ENCODE data around the gene WIZ. TPM values are rescaled to one million over a fixed set of nuclear protein-coding genes. Genes with fewer than 3 reads are reported as not detected.
"Not testable (repeated sequence)": the region's sequence is repeated elsewhere in the genome, so short reads cannot be mapped to it uniquely, and the experiment has no call there.

Gene WIZ
- total RNA-seq, 1 donor from 2014 or later = 2.4 TPM

GRCh38 chr19:15487038-15487437 is 37.3 kb upstream of the WIZ start:
- no peak for DNase-seq (ENCODE audit: low read depth)
- Histone ChIP-seq H3K4me3 (ENCODE audit: low read depth, low read length) (no peak overlapping the region), H3K27me3 (ENCODE audit: control insufficient read depth, insufficient read depth, low read length) (no peaks in the 10 kb centered on the region), H3K36me3 (ENCODE audit: control insufficient read depth, insufficient read depth, low read length) (no peaks in the 10 kb centered on the region)
- no peak for FAIRE-seq
- no peak for TF ChIP-seq CTCF (IDR thresholded peaks at IDR 0.05; ENCODE audit: insufficient read depth, low read length, severe bottlenecking)

GRCh38 chr19:15485768-15486167 is 36.0 kb upstream of the WIZ start:
- not testable (repeated sequence) for DNase-seq (ENCODE audit: low read depth); FAIRE-seq

GRCh38 chr19:15480996-15481395 is 31.2 kb upstream of the WIZ start:
- not testable (repeated sequence) for H3K36me3 ChIP-seq (ENCODE audit: control insufficient read depth, insufficient read depth, low read length); H3K27me3 ChIP-seq (ENCODE audit: control insufficient read depth, insufficient read depth, low read length); DNase-seq (ENCODE audit: low read depth); FAIRE-seq; H3K4me3 ChIP-seq (ENCODE audit: low read depth, low read length)

More at GRCh38 chr19:15485768-15486167, 36.0 kb upstream of the WIZ start:
- not testable (repeated sequence) for H3K27me3 ChIP-seq (ENCODE audit: control insufficient read depth, insufficient read depth, low read length); H3K4me3 ChIP-seq (ENCODE audit: low read depth, low read length); H3K36me3 ChIP-seq (ENCODE audit: control insufficient read depth, insufficient read depth, low read length)

- FAIRE-seq (peak; percentile 52), DNase-seq (ENCODE audit: low read depth) (peak; percentile 36)
- TF ChIP-seq CTCF (IDR thresholded peaks at IDR 0.05; ENCODE audit: insufficient read depth, low read length, severe bottlenecking) = peak; percentile 47
- H3K36me3 ChIP-seq (ENCODE audit: control insufficient read depth, insufficient read depth, low read length) = no peaks in the 10 kb centered on the region
- H3K27me3 ChIP-seq (ENCODE audit: control insufficient read depth, insufficient read depth, low read length) = no peaks in the 10 kb centered on the region
- H3K4me3 ChIP-seq (ENCODE audit: low read depth, low read length) = no peak within 1 kb of the TSS
Measured at GRCh38 chr19:15479391-15480345, 29.9 kb upstream of the WIZ start, which contains the start of gene PGLYRP2. Gene PGLYRP2, minus strand, starts transcription at chr19:15479501. Its CDS starts 130 bp downstream, at chr19:15479371.

- Histone ChIP-seq H3K27me3 (ENCODE audit: control insufficient read depth, insufficient read depth, low read length) (no peaks in the 10 kb centered on the region), H3K36me3 (ENCODE audit: control insufficient read depth, insufficient read depth, low read length) (no peaks in the 10 kb centered on the region), H3K4me3 (ENCODE audit: low read depth, low read length) (no peak overlapping the region)
- DNase-seq (ENCODE audit: low read depth) = no peak
- FAIRE-seq = no peak
- no peak for TF ChIP-seq CTCF (IDR thresholded peaks at IDR 0.05; ENCODE audit: insufficient read depth, low read length, severe bottlenecking)
Measured at GRCh38 chr19:15476325-15476724, 26.6 kb upstream of the WIZ start.

GRCh38 chr19:15475611-15476010 is 25.9 kb upstream of the WIZ start:
- no peak for DNase-seq (ENCODE audit: low read depth)
- Histone ChIP-seq H3K36me3 (ENCODE audit: control insufficient read depth, insufficient read depth, low read length) (no peaks in the 10 kb centered on the region), H3K27me3 (ENCODE audit: control insufficient read depth, insufficient read depth, low read length) (no peaks in the 10 kb centered on the region), H3K4me3 (ENCODE audit: low read depth, low read length) (no peak overlapping the region)
- TF ChIP-seq CTCF (IDR thresholded peaks at IDR 0.05; ENCODE audit: insufficient read depth, low read length, severe bottlenecking) = no peak
- no peak for FAIRE-seq

Data from bronchial epithelial cell (primary cell).